ENCODE data around the gene PGA4.

PGA4 gene

DNA sequence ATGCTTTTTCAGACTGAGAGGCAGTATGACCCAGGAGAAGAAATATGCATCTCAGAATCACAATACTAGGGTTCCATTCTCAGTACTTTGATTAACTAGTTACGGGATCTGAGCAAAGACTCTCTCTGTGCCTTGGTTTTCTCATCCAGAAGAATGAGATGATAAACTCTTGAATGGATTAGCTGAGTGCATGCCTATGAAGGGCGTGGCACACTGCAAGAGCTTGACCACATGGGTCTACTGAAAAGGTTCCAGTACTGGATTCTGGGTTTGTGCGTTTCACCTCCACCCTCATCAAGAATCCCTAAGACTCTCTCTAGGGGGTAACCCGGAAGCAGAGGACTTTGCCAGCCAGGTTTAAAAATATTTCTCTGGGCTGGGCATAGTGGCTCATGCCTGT lies 44.5 kb downstream of the PGA4 start:
- no peak overlapping the region for H2AFZ ChIP-seq (ENCODE audit: low read depth, low read length)
- ATAC-seq (ENCODE audit: insufficient read depth, low read depth) (no peak), DNase-seq (no peak)
- H3K79me2 ChIP-seq (ENCODE audit: insufficient read depth, low read length): no peaks in the 10 kb centered on the region
- H3K36me3 ChIP-seq (ENCODE audit: insufficient read depth, low read length): no peaks in the 10 kb centered on the region
- H3K4me3 ChIP-seq (ENCODE audit: low read depth in 1 of 2, low read length in 2 of 2): no peak overlapping the region
- H3K27me3 ChIP-seq (ENCODE audit: insufficient read depth, low read length, poor library complexity): no peaks in the 10 kb centered on the region
- H3K4me1 ChIP-seq (ENCODE audit: insufficient read depth, low read length): no peaks in the 10 kb centered on the region
- no peaks in the 10 kb centered on the region for H3K9me3 ChIP-seq (ENCODE audit: insufficient read depth, low read length, severe bottlenecking)
- H4K20me1 ChIP-seq (ENCODE audit: insufficient read depth, low read length): peaks cover under 1% of the 10 kb centered on the region; the same call in 1 of the 2 replicates
- no peak overlapping the region for H3K4me2 ChIP-seq (ENCODE audit: insufficient read depth, low read length)
- H3K27ac ChIP-seq (ENCODE audit: low read length): no peak overlapping the region
- TF ChIP-seq, protein P1, sequence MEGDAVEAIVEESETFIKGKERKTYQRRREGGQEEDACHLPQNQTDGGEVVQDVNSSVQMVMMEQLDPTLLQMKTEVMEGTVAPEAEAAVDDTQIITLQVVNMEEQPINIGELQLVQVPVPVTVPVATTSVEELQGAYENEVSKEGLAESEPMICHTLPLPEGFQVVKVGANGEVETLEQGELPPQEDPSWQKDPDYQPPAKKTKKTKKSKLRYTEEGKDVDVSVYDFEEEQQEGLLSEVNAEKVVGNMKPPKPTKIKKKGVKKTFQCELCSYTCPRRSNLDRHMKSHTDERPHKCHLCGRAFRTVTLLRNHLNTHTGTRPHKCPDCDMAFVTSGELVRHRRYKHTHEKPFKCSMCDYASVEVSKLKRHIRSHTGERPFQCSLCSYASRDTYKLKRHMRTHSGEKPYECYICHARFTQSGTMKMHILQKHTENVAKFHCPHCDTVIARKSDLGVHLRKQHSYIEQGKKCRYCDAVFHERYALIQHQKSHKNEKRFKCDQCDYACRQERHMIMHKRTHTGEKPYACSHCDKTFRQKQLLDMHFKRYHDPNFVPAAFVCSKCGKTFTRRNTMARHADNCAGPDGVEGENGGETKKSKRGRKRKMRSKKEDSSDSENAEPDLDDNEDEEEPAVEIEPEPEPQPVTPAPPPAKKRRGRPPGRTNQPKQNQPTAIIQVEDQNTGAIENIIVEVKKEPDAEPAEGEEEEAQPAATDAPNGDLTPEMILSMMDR (IDR thresholded peaks at IDR 0.05; ENCODE audit: borderline replicate concordance, extremely low read depth, low read length, poor library complexity, severe bottlenecking): no peak
- no peak for TF ChIP-seq EZH2 (IDR thresholded peaks at IDR 0.05; ENCODE audit: borderline replicate concordance, low read depth, low read length, severe bottlenecking)
- no peak overlapping the region for H3K9ac ChIP-seq (ENCODE audit: low read depth, low read length)

DNA sequence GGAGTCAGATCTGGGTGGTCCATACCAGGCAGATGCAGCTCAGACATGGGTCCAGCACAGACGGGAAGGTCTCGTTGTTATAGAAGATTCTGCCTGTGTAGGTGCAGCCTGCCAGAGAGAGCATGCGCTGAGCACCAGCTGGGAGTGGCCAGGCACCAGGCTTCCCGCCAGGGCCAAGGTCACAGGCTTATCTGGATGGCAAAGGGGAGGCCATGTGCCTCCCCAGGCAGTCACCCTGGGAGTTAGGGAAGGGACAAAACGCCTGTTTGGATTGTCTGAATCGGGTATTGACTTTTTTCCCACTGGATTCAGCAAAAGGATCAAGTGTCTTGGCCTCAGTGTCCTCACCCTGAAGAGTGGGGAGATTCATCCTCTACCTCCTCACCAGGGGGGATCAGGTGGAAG lies 45.3 kb downstream of the PGA4 start:
- no peak overlapping the region for H3K4me3 ChIP-seq (ENCODE audit: low read depth in 1 of 2, low read length in 2 of 2)
- no peak overlapping the region for H3K27ac ChIP-seq (ENCODE audit: low read length)
- no peak overlapping the region for H3K9ac ChIP-seq (ENCODE audit: low read depth, low read length)
- no peak overlapping the region for H2AFZ ChIP-seq (ENCODE audit: low read depth, low read length)
- DNase-seq (no peak), ATAC-seq (ENCODE audit: insufficient read depth, low read depth) (no peak)
- no peaks in the 10 kb centered on the region for H3K27me3 ChIP-seq (ENCODE audit: insufficient read depth, low read length, poor library complexity)
- peaks cover 2% of the 10 kb centered on the region; the same call in 1 of the 2 replicates for H4K20me1 ChIP-seq (ENCODE audit: insufficient read depth, low read length)
- H3K4me1 ChIP-seq (ENCODE audit: insufficient read depth, low read length): no peaks in the 10 kb centered on the region
- no peaks in the 10 kb centered on the region for H3K36me3 ChIP-seq (ENCODE audit: insufficient read depth, low read length)
- no peaks in the 10 kb centered on the region for H3K9me3 ChIP-seq (ENCODE audit: insufficient read depth, low read length, severe bottlenecking)
- TF ChIP-seq, protein P1 (IDR thresholded peaks at IDR 0.05; ENCODE audit: borderline replicate concordance, extremely low read depth, low read length, poor library complexity, severe bottlenecking): no peak
- TF ChIP-seq EZH2 (IDR thresholded peaks at IDR 0.05; ENCODE audit: borderline replicate concordance, low read depth, low read length, severe bottlenecking): no peak
- H3K79me2 ChIP-seq (ENCODE audit: insufficient read depth, low read length): no peaks in the 10 kb centered on the region
- H3K4me2 ChIP-seq (ENCODE audit: insufficient read depth, low read length): no peak overlapping the region

DNA sequence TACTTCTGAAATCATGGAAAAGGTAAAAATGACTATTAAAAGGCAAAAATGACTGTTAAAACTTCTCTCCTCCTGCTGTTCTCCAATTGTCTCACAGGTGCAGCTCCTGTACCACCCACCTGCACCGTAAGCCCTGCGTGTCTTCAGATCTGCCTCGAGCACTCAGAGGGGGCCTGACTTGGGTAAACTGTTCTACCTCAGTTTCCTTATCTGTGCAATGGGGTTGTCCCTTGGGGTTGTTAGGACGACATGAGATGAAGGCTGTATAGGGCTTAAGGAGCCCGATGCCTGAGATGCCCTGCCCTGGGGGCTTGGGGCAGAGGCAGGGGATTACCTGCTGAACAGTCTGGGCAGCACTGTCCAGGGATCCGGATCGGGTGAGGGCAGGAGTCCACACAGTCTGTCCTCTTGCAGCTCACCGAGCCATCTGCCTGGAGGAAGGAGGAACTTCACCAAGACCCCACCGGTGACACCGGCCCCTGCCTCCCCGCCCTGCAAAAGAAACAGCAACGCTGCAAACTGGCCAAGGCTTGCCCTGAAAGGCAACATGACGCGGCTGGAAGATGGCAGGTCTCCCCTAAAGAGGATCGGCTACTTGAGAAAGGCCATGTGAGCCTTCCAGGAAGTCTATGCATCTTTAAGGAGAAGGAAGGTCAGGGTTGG lies 46.6 kb downstream of the PGA4 start:
- no peaks in the 10 kb centered on the region for H3K4me1 ChIP-seq (ENCODE audit: insufficient read depth, low read length)
- no peaks in the 10 kb centered on the region for H3K27me3 ChIP-seq (ENCODE audit: insufficient read depth, low read length, poor library complexity)
- no peak overlapping the region for H3K4me3 ChIP-seq (ENCODE audit: low read depth in 1 of 2, low read length in 2 of 2)
- no peaks in the 10 kb centered on the region for H3K36me3 ChIP-seq (ENCODE audit: insufficient read depth, low read length)
- no peak overlapping the region for H3K9ac ChIP-seq (ENCODE audit: low read depth, low read length)
- TF ChIP-seq EZH2 (IDR thresholded peaks at IDR 0.05; ENCODE audit: borderline replicate concordance, low read depth, low read length, severe bottlenecking): no peak
- TF ChIP-seq, protein P1 (IDR thresholded peaks at IDR 0.05; ENCODE audit: borderline replicate concordance, extremely low read depth, low read length, poor library complexity, severe bottlenecking): no peak
- H3K4me2 ChIP-seq (ENCODE audit: insufficient read depth, low read length): no peak overlapping the region
- ATAC-seq (ENCODE audit: insufficient read depth, low read depth) (no peak), DNase-seq (no peak)
- H2AFZ ChIP-seq (ENCODE audit: low read depth, low read length): no peak overlapping the region
- H3K79me2 ChIP-seq (ENCODE audit: insufficient read depth, low read length): no peaks in the 10 kb centered on the region
- peaks cover 2% of the 10 kb centered on the region; the same call in 1 of the 2 replicates for H4K20me1 ChIP-seq (ENCODE audit: insufficient read depth, low read length)
- no peak overlapping the region for H3K27ac ChIP-seq (ENCODE audit: low read length)
- H3K9me3 ChIP-seq (ENCODE audit: insufficient read depth, low read length, severe bottlenecking): no peaks in the 10 kb centered on the region
